Measurements from ENCODE around the gene SH2D6. TPM values are rescaled to one million over a fixed set of nuclear protein-coding genes. Genes with fewer than 3 reads are reported as not detected.
A peak's percentile ranks its signal among the peaks of the same experiment; 100 is the strongest.

Gene SH2D6
- total RNA-seq, 4 donors from 2014 or later, result not detected

DNA sequence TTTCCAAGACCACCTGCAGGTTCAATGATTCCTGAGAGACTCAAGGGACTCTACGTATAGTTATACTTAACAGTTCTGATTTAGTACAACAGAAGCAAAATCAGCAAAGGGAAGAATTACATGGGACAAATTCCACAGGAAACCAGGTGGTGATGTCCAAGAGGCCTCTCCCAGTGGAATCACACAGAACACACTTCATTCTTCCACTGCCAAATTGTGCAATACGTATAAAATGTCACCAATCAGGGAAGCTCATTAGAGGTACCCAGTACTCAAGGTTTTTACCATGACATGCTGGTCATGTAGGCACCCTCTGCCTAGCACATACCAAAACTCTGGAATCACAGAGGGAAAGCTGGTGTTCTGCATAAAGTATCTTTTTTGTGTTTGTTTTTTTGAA, 30.8 kb upstream of the SH2D6 start:
- intact Hi-C loops (cut with DNase I; ENCODE audit: low total_unique reads), result no loop called here
- H3K4me1 ChIP-seq, result no peaks in the 10 kb centered on the region
- H3K27ac ChIP-seq, result no peak overlapping the region
- H3K36me3 ChIP-seq, result no peaks in the 10 kb centered on the region
- TF ChIP-seq POLR2A (IDR thresholded peaks at IDR 0.05) (no peak), CTCF (IDR thresholded peaks at IDR 0.05) (no peak)
- no peak for DNase-seq
- H3K9me3 ChIP-seq, result no peaks in the 10 kb centered on the region
- no peaks in the 10 kb centered on the region for H3K27me3 ChIP-seq
- no peak overlapping the region for H3K4me3 ChIP-seq

GRCh38 chr2:85388878-85389538, 29.5 kb upstream of the SH2D6 start:
- no peak overlapping the region for H3K4me3 ChIP-seq
- no peaks in the 10 kb centered on the region for H3K4me1 ChIP-seq
- H3K27ac ChIP-seq, result no peak overlapping the region
- no peaks in the 10 kb centered on the region for H3K9me3 ChIP-seq
- DNase-seq, result no peak
- intact Hi-C loops (cut with DNase I; ENCODE audit: low total_unique reads), result no loop called here
- TF ChIP-seq CTCF (IDR thresholded peaks at IDR 0.05), result no peak
- no peak for TF ChIP-seq POLR2A (IDR thresholded peaks at IDR 0.05)
- no peaks in the 10 kb centered on the region for H3K36me3 ChIP-seq
- H3K27me3 ChIP-seq, result no peaks in the 10 kb centered on the region

GRCh38 chr2:85390941-85391669, 27.4 kb upstream of the SH2D6 start:
- Histone ChIP-seq H3K36me3 (no peaks in the 10 kb centered on the region), H3K4me1 (no peaks in the 10 kb centered on the region), H3K27ac (no peak overlapping the region), H3K4me3 (no peak overlapping the region), H3K27me3 (no peaks in the 10 kb centered on the region), H3K9me3 (no peaks in the 10 kb centered on the region)
- DNase-seq, result peak; percentile 57 to 71
- TF ChIP-seq POLR2A (IDR thresholded peaks at IDR 0.05) (no peak), CTCF (IDR thresholded peaks at IDR 0.05) (peak; percentile 40 to 59 (median 54))
- intact Hi-C loops (cut with DNase I; ENCODE audit: low total_unique reads), result no loop called here

DNA sequence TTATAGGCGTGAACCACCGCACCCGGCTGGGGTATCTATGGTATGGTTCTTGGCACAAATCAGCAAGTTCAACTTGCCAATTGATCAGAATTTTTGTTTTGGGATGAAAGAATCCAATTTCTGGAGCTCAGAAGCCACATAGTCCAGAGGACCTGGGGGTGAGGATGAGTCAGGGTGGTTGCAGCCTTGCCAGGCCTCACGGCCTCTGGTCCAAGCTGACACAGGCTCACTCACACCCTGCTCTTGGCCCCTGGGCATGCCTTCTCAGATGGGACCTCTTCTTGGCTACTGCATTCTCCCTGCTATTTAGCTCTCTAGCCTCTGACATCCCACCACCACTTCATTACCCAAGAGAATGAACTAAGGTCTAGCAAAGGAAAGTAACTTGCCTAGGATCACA, 24.7 kb upstream of the SH2D6 start:
- intact Hi-C loops (cut with DNase I; ENCODE audit: low total_unique reads), result no loop called here

More for the DNA sequence above, 24.7 kb upstream of the SH2D6 start:
- no peaks in the 10 kb centered on the region for H3K36me3 ChIP-seq
- H3K9me3 ChIP-seq, result no peaks in the 10 kb centered on the region
- DNase-seq, result no peak
- TF ChIP-seq CTCF (IDR thresholded peaks at IDR 0.05) (no peak), POLR2A (IDR thresholded peaks at IDR 0.05) (no peak)
- no peak overlapping the region for H3K27ac ChIP-seq
- no peaks in the 10 kb centered on the region for H3K27me3 ChIP-seq
- H3K4me1 ChIP-seq, result peaks cover 0 to 3% of the 10 kb centered on the region in 2 donors
- no peak overlapping the region for H3K4me3 ChIP-seq
